NCI-H524 treated with DMSO at 0.1 percent for 48 hours (cell line): ENCODE data around the gene TSPAN15.

Source experiments
- DNase-seq: peaks from one replicate; lab custom pipeline; 2025; lab: John Stamatoyannopoulos, UW

The TSPAN15 gene

DNA sequence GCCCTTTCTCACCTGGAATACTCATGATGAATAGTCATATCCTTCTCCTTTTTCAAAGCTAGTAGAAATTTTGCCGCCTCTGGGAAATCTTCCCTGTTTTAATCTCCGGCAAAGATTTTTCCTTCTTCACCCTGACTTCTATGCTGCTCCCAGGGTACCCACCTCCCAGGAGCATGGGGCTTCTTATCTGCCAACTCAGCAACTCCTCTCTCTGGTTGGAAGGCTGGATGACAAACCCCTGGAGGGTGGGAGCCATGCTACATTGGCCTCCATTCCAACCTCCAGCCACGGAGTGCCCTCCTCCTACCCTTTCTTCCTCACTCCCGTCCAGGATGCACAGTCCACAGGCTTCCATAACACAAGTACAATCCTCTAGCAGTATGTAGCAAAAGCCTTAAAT lies 102.1 kb downstream of the TSPAN15 start:
- DNase-seq = no peak

- DNase-seq = no peak
Observed at GRCh38 chr10:69554611-69555010, 103.3 kb downstream of the TSPAN15 start.
